Measurements from ENCODE around the gene TPM3. TPM values are rescaled to one million over a fixed set of nuclear protein-coding genes. Genes with fewer than 3 reads are reported as not detected.
A peak's percentile ranks its signal among the peaks of the same experiment; 100 is the strongest.
"Not testable (repeated sequence)": the region's sequence is repeated elsewhere in the genome, so short reads cannot be mapped to it uniquely, and the experiment has no call there.

The TPM3 gene
- 100 to 1,000 TPM; 682 to 842 TPM for total RNA-seq

- ChIA-PET POLR2A (no interaction called here), CTCF (interaction anchor here (0.9 to 1.1 kb wide), 2 partner anchors 21 to 66 kb away, joined by 3 read pairs; no protein-coding TSS in a partner anchor)
- Mint-ChIP-seq H3K9me3 (ENCODE audit: low read depth) (no peaks in the 10 kb centered on the region), H3K4me3 (no peak within 1 kb of the TSS), H3K27ac (no peak within 1 kb of the TSS), H3K4me1 (peaks cover 3% of the 10 kb centered on the region), H3K36me3 (ENCODE audit: low read depth) (no peaks in the 10 kb centered on the region), H3K27me3 (peaks cover 9% of the 10 kb centered on the region)
- no peak for ATAC-seq
- DNase-seq, result no peak
- intact Hi-C loops (cut with DNase I, micrococcal nuclease), result no loop called here
These were observed at the start of gene TPM3 for GRCh38 chr1:154191990-154192461. Gene TPM3 (minus strand): TSS chr1:154192100. CDS start chr1:154192018, 82 bp downstream.

DNA sequence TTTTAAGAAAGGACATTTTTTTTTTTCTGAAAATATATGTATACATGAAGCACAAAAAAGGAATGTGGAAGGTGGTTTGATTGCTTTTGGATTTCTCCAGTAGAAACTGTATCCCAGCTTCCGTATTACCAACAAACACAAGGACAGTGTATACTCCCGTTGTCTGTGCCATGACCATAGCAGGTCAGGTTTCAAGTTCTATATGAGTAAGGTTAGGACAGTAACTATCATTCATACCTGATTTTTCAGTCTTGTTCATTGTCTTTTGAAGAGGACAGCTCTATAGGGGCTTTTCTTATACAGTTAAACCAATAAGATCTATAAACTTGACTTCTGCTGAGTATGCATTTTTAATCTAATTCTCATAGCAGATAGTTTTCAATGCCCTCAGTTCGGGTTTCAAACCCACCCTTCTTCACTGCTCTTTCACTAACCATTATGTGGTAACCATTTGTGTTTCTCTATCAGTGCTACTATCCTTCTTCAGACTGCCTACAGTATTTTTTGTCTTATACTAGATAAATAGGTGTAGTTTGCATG lies 48.5 kb upstream of the TPM3 start:
- CTCF ChIA-PET, result interaction anchor here (1.0 to 1.1 kb wide), 2 partner anchors 41 to 72 kb away, joined by 3 read pairs; no protein-coding TSS in a partner anchor
- intact Hi-C loops (cut with DNase I, micrococcal nuclease), result loop anchor here in 1 of 2 experiments (2.0 kb wide), 1 partner anchor 24 kb away; no protein-coding TSS in a partner anchor
- H3K36me3 Mint-ChIP-seq (ENCODE audit: low read depth), result peaks cover 78% of the 10 kb centered on the region
- no peaks in the 10 kb centered on the region for H3K27me3 Mint-ChIP-seq
- POLR2A ChIA-PET, result no interaction called here
- no peak overlapping the region for H3K27ac Mint-ChIP-seq
- H3K4me1 Mint-ChIP-seq, result peaks cover 34% of the 10 kb centered on the region
- DNase-seq (no peak), ATAC-seq (no peak)
- H3K9me3 Mint-ChIP-seq (ENCODE audit: low read depth), result no peaks in the 10 kb centered on the region
- H3K4me3 Mint-ChIP-seq, result no peak overlapping the region

DNA sequence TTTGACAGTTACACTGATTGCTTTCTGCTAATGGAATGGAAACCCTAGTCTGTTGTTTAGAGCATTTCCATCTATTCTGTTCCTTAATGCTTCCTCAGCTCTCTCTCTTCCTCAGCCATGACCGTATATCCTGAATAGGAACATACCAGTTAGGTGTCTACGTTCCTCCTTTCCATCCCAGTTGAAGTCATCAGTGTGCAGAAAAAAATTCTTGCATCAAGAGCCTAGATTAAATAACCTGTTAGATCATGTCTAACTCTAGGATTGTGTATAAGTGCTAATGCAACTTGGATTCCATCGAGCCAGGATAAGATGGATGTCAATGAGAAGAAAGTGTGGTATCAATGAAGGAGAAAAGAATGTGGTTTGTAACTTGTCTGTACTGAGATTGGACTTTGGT lies 47.6 kb upstream of the TPM3 start:
- H3K36me3 Mint-ChIP-seq (ENCODE audit: low read depth), result peaks cover 77% of the 10 kb centered on the region
- intact Hi-C loops (cut with DNase I, micrococcal nuclease), result no loop called here
- POLR2A ChIA-PET, result no interaction called here

DNA sequence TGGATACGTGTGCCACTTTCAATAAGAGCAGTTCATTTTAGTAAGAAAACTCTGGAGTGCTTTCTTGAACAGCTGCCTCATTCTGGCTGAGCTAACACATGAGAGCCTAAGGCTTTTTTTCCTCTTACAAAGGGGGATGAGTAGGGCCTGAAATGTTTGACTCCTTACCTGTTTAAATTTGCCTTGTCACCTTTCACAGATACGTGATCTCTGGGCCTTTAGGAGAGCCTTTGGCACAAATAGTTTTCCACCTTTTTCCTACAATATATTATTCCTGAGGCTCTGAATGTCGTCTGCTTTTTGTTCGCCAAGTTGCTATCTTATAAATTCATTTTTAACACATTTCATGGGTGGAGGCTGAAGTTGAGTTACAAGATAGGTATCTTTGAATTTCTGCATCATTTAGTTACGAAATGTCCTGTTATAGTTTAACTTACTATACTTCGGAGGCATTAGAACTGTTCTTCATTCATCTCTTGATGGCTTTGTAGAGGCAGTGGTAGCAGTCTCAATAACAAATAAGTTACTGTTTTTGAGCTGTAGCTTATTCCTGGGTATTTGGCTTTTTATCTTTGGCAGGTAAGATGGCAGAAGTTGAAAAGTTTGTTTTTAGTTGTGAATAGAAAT lies 46.1 kb upstream of the TPM3 start:
- ChIA-PET CTCF (interaction anchor here (1.2 to 1.3 kb wide), 2 partner anchors 10 to 38 kb away, joined by 3 to 4 read pairs; no protein-coding TSS in a partner anchor), POLR2A (interaction anchor here (0.6 kb wide), 1 partner anchor 22 kb away, joined by 3 read pairs; no protein-coding TSS in a partner anchor)
- ATAC-seq (no peak), DNase-seq (no peak)
- intact Hi-C loops (cut with DNase I, micrococcal nuclease), result loop anchor here in 1 of 2 experiments (1.0 kb wide), 1 partner anchor 8 kb away; no protein-coding TSS in a partner anchor
- H3K9me3 Mint-ChIP-seq (ENCODE audit: low read depth), result no peaks in the 10 kb centered on the region
- no peaks in the 10 kb centered on the region for H3K27me3 Mint-ChIP-seq
- H3K4me1 Mint-ChIP-seq, result peaks cover 34% of the 10 kb centered on the region
- H3K36me3 Mint-ChIP-seq (ENCODE audit: low read depth), result peaks cover 71% of the 10 kb centered on the region
- H3K4me3 Mint-ChIP-seq, result no peak overlapping the region
- peak overlapping the region; percentile 77 for H3K27ac Mint-ChIP-seq

More for the DNA sequence above, 47.6 kb upstream of the TPM3 start:
- DNase-seq (no peak), ATAC-seq (no peak)
- CTCF ChIA-PET, result interaction anchor here (1.0 kb wide), 1 partner anchor 40 kb away, joined by 3 read pairs; no protein-coding TSS in a partner anchor
- Mint-ChIP-seq H3K27ac (peak overlapping the region; percentile 64), H3K4me3 (no peak overlapping the region), H3K9me3 (ENCODE audit: low read depth) (no peaks in the 10 kb centered on the region), H3K27me3 (no peaks in the 10 kb centered on the region), H3K4me1 (peaks cover 34% of the 10 kb centered on the region)

DNA sequence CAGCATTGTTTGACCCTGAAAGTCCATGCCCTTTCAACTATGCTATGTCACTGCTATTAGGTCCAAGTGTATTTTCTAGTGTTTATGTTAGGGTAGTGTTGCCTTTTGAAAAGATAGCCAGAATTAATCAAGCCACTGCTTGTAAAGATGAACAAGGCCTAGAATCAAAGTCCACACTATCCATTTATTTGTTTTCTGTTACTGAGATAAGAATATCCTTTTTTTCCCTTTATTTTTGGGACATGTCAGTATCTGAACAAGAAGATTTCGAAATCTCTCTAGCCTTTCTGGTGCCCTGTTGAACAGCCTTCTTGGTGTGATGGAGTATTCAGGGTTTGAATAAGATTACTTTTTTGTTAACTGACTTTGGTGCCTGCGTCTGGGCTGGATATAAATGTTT lies 45.5 kb upstream of the TPM3 start:
- Mint-ChIP-seq H3K4me1 (peaks cover 32% of the 10 kb centered on the region), H3K27me3 (no peaks in the 10 kb centered on the region), H3K9me3 (ENCODE audit: low read depth) (no peaks in the 10 kb centered on the region), H3K4me3 (no peak overlapping the region), H3K27ac (no peak overlapping the region), H3K36me3 (ENCODE audit: low read depth) (peaks cover 65% of the 10 kb centered on the region)
- ChIA-PET POLR2A (no interaction called here), CTCF (interaction anchor here (1.2 kb wide), 1 partner anchor 11 kb away, joined by 3 read pairs; no protein-coding TSS in a partner anchor)
- DNase-seq, result no peak
- intact Hi-C loops (cut with DNase I, micrococcal nuclease), result loop anchor here in 1 of 2 experiments (1.0 kb wide), 1 partner anchor 9 kb away; no protein-coding TSS in a partner anchor
- no peak for ATAC-seq

DNA sequence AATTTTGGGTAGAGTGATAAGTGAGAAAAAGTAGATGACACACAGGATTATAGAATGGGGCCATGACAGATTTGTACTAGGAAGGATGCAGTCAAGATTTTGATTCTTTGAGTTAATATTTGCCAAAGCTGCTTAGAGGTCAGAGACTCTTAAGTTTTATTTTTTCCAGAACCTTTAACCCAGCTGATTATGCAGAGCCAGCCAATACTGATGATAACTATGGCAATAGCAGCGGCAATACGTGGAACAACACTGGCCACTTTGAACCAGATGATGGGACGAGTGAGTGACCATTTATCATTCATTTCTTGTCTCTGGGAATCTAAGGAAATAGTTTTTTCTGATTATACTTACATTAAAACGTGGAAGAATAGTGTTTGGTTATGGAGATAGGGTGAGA lies 45.0 kb upstream of the TPM3 start:
- H3K4me1 Mint-ChIP-seq, result peaks cover 27% of the 10 kb centered on the region
- ChIA-PET CTCF (no interaction called here), POLR2A (no interaction called here)
- H3K9me3 Mint-ChIP-seq (ENCODE audit: low read depth), result no peaks in the 10 kb centered on the region
- H3K4me3 Mint-ChIP-seq, result no peak overlapping the region
- peak overlapping the region; percentile 17 for H3K27ac Mint-ChIP-seq
- intact Hi-C loops (cut with DNase I, micrococcal nuclease), result loop anchor here in 1 of 2 experiments (1.0 kb wide), 1 partner anchor 9 kb away; no protein-coding TSS in a partner anchor
- no peak for DNase-seq
- no peaks in the 10 kb centered on the region for H3K27me3 Mint-ChIP-seq
- ATAC-seq, result no peak
- peaks cover 64% of the 10 kb centered on the region for H3K36me3 Mint-ChIP-seq (ENCODE audit: low read depth)

- H3K4me1 Mint-ChIP-seq; DNase-seq; H3K27me3 Mint-ChIP-seq; H3K9me3 Mint-ChIP-seq (ENCODE audit: low read depth); ATAC-seq; CTCF ChIA-PET; H3K27ac Mint-ChIP-seq; intact Hi-C loops (cut with DNase I, micrococcal nuclease); POLR2A ChIA-PET; H3K4me3 Mint-ChIP-seq: not testable (repeated sequence)
- peaks cover 69% of the 10 kb centered on the region for H3K36me3 Mint-ChIP-seq (ENCODE audit: low read depth)
These were observed 41.2 kb upstream of the TPM3 start for GRCh38 chr1:154233127-154233526.

DNA sequence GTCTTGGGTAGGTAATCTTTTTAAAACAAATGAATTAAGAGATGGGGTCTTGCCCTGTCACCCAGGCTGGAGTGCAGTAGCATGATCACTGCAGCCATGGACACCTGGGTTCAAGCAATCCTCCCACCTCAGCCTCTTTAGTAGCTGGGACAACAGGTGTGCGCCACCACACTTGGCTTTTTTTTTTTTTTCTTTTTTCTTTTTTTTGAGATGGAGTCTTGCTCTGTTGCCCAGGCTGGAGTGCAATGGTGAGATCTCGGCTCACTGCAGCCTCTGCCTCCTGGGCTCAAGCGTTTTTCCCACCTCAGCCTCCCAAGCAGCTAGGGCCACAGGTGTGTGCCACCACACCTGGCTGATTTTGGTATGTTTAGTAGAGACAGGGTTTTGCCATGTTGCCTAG lies 39.2 kb upstream of the TPM3 start:
- DNase-seq; H3K27me3 Mint-ChIP-seq; H3K4me1 Mint-ChIP-seq; ATAC-seq; H3K4me3 Mint-ChIP-seq; POLR2A ChIA-PET; intact Hi-C loops (cut with DNase I, micrococcal nuclease); H3K9me3 Mint-ChIP-seq (ENCODE audit: low read depth); H3K27ac Mint-ChIP-seq: not testable (repeated sequence)
- CTCF ChIA-PET, result interaction anchor here (0.6 to 1.0 kb wide), 4 partner anchors 23 to 395 kb away, joined by 3 to 5 read pairs (median 3); no protein-coding TSS in a partner anchor
- H3K36me3 Mint-ChIP-seq (ENCODE audit: low read depth), result peaks cover 68% of the 10 kb centered on the region

DNA sequence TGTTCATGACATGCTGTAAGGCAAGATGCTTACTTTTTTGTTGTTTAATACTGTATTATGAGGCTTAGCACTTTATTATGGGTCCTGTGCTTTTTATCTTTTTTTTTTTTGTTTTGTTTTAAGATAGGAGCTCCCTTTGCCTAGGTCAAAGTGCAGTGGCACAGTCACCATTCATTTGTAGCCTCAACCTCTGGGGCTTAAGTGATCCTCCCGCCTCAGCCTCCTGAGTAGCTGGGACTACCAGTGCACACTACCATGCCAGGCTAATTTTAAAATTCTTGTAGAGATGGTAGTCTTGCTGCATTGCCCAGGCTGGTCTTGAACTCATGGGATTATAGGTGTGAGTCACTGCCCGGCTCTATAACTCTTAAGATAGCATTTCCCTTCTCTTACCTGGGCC lies 33.5 kb upstream of the TPM3 start:
- DNase-seq, result no peak
- no peak for ATAC-seq
- Mint-ChIP-seq H3K4me3 (no peak overlapping the region), H3K27ac (peak overlapping the region; percentile 58), H3K36me3 (ENCODE audit: low read depth) (peaks cover 77% of the 10 kb centered on the region), H3K27me3 (no peaks in the 10 kb centered on the region), H3K9me3 (ENCODE audit: low read depth) (peaks cover 5% of the 10 kb centered on the region), H3K4me1 (peaks cover 51% of the 10 kb centered on the region)
- ChIA-PET CTCF (interaction anchor here (1.4 kb wide), 1 partner anchor 19 kb away, joined by 3 read pairs; no protein-coding TSS in a partner anchor), POLR2A (interaction anchor here (0.6 kb wide), 1 partner anchor 49 kb away, joined by 3 read pairs; no protein-coding TSS in a partner anchor)
- intact Hi-C loops (cut with DNase I, micrococcal nuclease), result no loop called here

GRCh38 chr1:154223621-154224020 lies 31.7 kb upstream of the TPM3 start:
- Mint-ChIP-seq H3K27ac (peak overlapping the region; percentile 100), H3K9me3 (ENCODE audit: low read depth) (peaks cover 5% of the 10 kb centered on the region), H3K36me3 (ENCODE audit: low read depth) (peaks cover 83% of the 10 kb centered on the region), H3K4me3 (no peak overlapping the region), H3K27me3 (no peaks in the 10 kb centered on the region), H3K4me1 (peaks cover 58% of the 10 kb centered on the region)
- CTCF ChIA-PET, result interaction anchor here (1.1 to 1.4 kb wide), 4 partner anchors 45 to 111 kb away, joined by 3 to 5 read pairs (median 3); no protein-coding TSS in a partner anchor
- DNase-seq (no peak), ATAC-seq (no peak)
- intact Hi-C loops (cut with DNase I, micrococcal nuclease), result loop anchor here in 1 of 2 experiments (2.0 to 5.0 kb wide), 3 partner anchors 19 to 914 kb away; partner anchors contain the start of gene SLC50A1
- POLR2A ChIA-PET, result interaction anchor here (0.6 kb wide), 1 partner anchor 741 kb away, joined by 4 read pairs; no protein-coding TSS in a partner anchor

DNA sequence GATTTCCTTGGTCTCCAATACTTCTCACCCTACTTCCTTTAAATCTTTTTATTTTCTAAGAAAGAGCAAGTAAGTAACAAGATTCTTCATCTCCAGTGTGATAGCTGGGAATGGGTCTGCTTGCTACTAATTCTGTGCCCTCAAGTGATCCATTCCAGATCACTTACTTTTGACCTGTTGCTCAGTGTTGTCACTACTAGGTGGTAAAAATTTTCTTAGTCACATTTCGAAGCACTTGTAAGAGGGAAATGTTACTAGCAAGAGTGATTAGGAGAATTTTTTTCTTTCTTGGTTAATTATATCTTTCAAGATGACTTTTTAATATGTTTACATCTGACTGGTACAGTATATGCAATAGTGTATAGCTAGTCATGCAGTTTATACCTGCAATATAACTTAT lies 31.0 kb upstream of the TPM3 start:
- peak overlapping the region; percentile 99 for H3K4me3 Mint-ChIP-seq
- peaks cover 5% of the 10 kb centered on the region for H3K9me3 Mint-ChIP-seq (ENCODE audit: low read depth)
- peak overlapping the region; percentile 100 for H3K27ac Mint-ChIP-seq
- intact Hi-C loops (cut with DNase I, micrococcal nuclease), result loop anchor here in 1 of 2 experiments (2.0 to 5.0 kb wide), 3 partner anchors 20 to 914 kb away; partner anchors contain the start of gene SLC50A1
- POLR2A ChIA-PET, result interaction anchor here (0.6 kb wide), 1 partner anchor 42 kb away, joined by 3 read pairs; no protein-coding TSS in a partner anchor
- no peak for DNase-seq
- ATAC-seq, result no peak
- CTCF ChIA-PET, result interaction anchor here (0.6 to 1.4 kb wide), 8 partner anchors 11 to 917 kb away, joined by 3 to 5 read pairs (median 3); partner anchors contain the start of gene DPM3
- H3K4me1 Mint-ChIP-seq, result peaks cover 65% of the 10 kb centered on the region
- peaks cover 83% of the 10 kb centered on the region for H3K36me3 Mint-ChIP-seq (ENCODE audit: low read depth)
- H3K27me3 Mint-ChIP-seq, result no peaks in the 10 kb centered on the region

Data from activated CD4-positive, alpha-beta T cell treated with anti-CD3 and anti-CD28 coated beads for 36 hours (primary cell).